Testis (tissue), 2 donors: ENCODE data around the gene ARFGAP1.

Experiments
- POLR2A ChIP-seq: fragments of 450-650 bp; IDR thresholded peaks from one replicate; pipeline ENCODE4 v1.6.1; 2017; ENCODE audit warnings: antibody characterized with exemption, mild to moderate bottlenecking, moderate library complexity
- TF ChIP-seq, protein P1 (sequence below), 3 experiments: fragments of 450-650 bp in 2 of 3; fragments of 200-600 bp in 1 of 3; sonication (generic) in 1 of 3; IDR thresholded peaks; one replicate each; pipeline ENCODE4 v1.5.1; 2016 to 2019; ENCODE audit warnings: antibody characterized with exemption in 3 of 3, mild to moderate bottlenecking in 2 of 3, moderate library complexity in 1 of 3

DNA sequence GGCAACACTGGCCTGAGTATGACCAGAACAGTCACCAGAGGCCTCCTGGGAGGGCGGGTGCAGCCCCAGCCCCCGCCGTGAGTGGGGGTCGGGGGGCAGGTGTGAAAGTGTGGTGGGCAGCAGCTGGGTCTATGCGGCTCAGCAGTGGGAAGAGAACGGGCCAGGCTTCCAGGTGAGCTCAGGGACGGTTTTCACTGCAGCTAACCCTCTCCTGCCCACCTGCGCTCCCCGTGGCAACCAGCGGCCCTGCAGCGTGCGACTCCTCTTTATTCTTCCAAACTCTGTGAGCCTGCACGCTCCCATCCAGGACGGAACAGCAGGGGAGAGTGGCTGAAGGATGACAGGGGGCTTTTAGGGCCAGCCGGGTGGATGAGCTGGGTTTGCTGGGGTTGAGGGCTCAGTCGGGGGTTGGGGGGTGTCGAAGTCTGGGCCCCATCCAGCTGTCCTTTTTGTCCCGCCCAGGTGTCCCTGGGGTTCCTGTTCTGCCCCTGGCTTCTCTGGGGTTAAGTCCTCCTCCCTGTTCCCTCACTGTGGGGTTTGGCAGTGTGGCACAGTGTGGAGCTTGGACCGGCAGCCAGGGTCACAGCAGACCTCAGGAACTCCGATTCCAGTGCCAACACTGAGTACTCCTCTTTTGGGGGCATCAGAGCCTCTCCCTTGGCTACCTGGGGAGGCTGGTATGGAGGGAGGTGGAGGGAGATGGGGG, 37.8 kb upstream of the ARFGAP1 start:
- TF ChIP-seq, protein P1, sequence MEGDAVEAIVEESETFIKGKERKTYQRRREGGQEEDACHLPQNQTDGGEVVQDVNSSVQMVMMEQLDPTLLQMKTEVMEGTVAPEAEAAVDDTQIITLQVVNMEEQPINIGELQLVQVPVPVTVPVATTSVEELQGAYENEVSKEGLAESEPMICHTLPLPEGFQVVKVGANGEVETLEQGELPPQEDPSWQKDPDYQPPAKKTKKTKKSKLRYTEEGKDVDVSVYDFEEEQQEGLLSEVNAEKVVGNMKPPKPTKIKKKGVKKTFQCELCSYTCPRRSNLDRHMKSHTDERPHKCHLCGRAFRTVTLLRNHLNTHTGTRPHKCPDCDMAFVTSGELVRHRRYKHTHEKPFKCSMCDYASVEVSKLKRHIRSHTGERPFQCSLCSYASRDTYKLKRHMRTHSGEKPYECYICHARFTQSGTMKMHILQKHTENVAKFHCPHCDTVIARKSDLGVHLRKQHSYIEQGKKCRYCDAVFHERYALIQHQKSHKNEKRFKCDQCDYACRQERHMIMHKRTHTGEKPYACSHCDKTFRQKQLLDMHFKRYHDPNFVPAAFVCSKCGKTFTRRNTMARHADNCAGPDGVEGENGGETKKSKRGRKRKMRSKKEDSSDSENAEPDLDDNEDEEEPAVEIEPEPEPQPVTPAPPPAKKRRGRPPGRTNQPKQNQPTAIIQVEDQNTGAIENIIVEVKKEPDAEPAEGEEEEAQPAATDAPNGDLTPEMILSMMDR (IDR thresholded peaks at IDR 0.05): peak in 1 of 3 experiments; percentile 22
- no peak for TF ChIP-seq POLR2A
